Esophagus squamous epithelium (tissue), 5 donors: Measurements from ENCODE around the gene MICU2. TPM values are rescaled to one million over a fixed set of nuclear protein-coding genes. Genes with fewer than 3 reads are reported as not detected.

Experiments used
- DNase-seq: peaks from one replicate; lab custom pipeline; 2025; lab: John Stamatoyannopoulos, UW
- H3K27ac ChIP-seq, 4 donors: fragments of 200-600 bp; sonication (generic); one replicate each; pipeline ENCODE4 v1.5.1; 2016 to 2019; ENCODE audit warnings: mild to moderate bottlenecking in 1 of 4
- H3K27me3 ChIP-seq, 4 donors: fragments of 200-600 bp; sonication (generic); 1 replicate in 3 of 4; 2 replicates in 1 of 4; pipeline versions ENCODE4 v1.5.1 to v1.6.0; 2017 to 2021; ENCODE audit warnings: antibody characterized with exemption in 1 of 4
- H3K36me3 ChIP-seq, 3 donors: fragments of 200-600 bp; sonication (generic); one replicate each; pipeline ENCODE4 v1.5.1; 2016 to 2019
- H3K4me1 ChIP-seq, 3 donors: fragments of 200-600 bp; sonication (generic); one replicate each; pipeline ENCODE4 v1.5.1; 2017 to 2019
- H3K4me3 ChIP-seq, 4 donors: fragments of 200-600 bp; sonication (generic); 1 replicate in 3 of 4; 2 replicates in 1 of 4; pipeline ENCODE4 v1.5.1; 2016 to 2019; ENCODE audit warnings: mild to moderate bottlenecking in 2 of 4, moderate library complexity in 1 of 4
- H3K9me3 ChIP-seq, 3 donors: fragments of 200-600 bp; sonication (generic); one replicate each; pipeline ENCODE4 v1.5.1; 2016 to 2019
- POLR2A ChIP-seq, 4 donors: fragments of 450-650 bp; IDR thresholded peaks; one replicate each; pipeline ENCODE4 v1.6.1; 2017; ENCODE audit warnings: antibody characterized with exemption in 4 of 4, mild to moderate bottlenecking in 4 of 4, moderate library complexity in 3 of 4
- whole genome bisulfite sequencing, 2 donors: methylation state at CpG; one replicate each; pipeline ENCODE4 v1.1.5; 2018; 5-methylcytosine and 5-hydroxymethylcytosine counted together
- intact Hi-C: fragments of 100-400 bp; cut with DNase I; formaldehyde crosslinking; loops from one replicate; pipeline ENCODE4 v1.15.0; 2022
- total RNA-seq, 4 donors: library from RNA; depleted of rRNA; stranded (reverse); fragments of >200 nt; gene quantifications; one replicate each; pipeline ENCODE4 v1.1.0, GENCODE V29; 2016
- TF ChIP-seq, protein P1 (sequence below), 6 experiments: fragments of 450-650 bp in 4 of 6; fragments of 200-600 bp in 2 of 6; sonication (generic) in 2 of 6; IDR thresholded peaks; one replicate each; pipeline ENCODE4 v1.5.1; 2016 to 2019; ENCODE audit warnings: antibody characterized with exemption in 6 of 6, mild to moderate bottlenecking in 4 of 6, moderate library complexity in 4 of 6
- donor health status: DM: yes; HTN: yes; CAD: no.

MICU2 gene
- total RNA-seq, 4 donors from 2014 or later = 48.4 to 61.6 (median 51.9) TPM

DNA sequence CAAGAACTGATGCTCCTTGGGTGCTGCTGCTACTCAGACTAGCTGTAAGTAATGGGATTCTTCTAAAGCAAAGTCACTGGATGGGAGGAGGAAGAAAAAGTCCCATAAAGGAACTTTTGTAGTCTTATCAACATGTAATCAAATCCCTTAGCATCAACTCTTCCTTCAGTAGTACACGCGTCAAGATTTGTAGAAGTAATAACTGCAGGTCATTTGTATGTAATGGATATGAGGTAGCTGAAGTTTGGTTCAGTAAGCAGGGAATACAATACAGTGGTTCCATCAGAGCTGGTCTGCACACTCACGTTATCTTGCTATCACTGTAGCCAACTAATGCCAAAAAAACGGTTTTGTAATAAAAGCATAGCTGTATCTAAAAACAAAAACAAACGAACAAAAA is 72.5 kb downstream of the MICU2 start:
- intact Hi-C loops = no loop called here
- H3K36me3 ChIP-seq = peaks cover 0 to 23% (median 0%) of the 10 kb centered on the region in 3 donors

DNA sequence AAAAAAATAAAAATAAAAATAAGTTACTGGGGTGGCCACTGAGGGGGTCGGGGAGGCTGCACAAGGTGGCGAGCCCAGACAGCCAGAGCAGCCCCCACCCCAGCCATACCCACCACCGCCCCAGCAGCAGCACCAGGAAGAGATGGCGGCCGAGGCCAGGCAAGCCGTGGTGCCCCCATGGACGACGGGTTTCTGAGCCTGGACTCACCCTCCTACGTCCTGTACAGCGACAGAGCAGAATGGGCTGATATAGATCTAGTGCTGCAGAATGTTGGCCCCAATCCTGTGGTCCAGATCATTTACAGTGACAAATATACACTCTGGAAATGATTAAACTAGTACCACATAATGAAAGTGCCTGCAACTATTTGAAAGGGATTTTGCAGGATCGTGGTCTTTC is 73.3 kb downstream of the MICU2 start:
- Histone ChIP-seq H3K4me3 (no peak overlapping the region), H3K27ac (no peak overlapping the region), H3K36me3 (peaks cover 0 to 28% (median 0%) of the 10 kb centered on the region in 3 donors), H3K27me3 (no peaks in the 10 kb centered on the region), H3K4me1 (no peaks in the 10 kb centered on the region), H3K9me3 (no peaks in the 10 kb centered on the region)
- DNase-seq = no peak
- intact Hi-C loops = no loop called here
- no peak for TF ChIP-seq POLR2A (IDR thresholded peaks at IDR 0.05)
- TF ChIP-seq, protein P1, sequence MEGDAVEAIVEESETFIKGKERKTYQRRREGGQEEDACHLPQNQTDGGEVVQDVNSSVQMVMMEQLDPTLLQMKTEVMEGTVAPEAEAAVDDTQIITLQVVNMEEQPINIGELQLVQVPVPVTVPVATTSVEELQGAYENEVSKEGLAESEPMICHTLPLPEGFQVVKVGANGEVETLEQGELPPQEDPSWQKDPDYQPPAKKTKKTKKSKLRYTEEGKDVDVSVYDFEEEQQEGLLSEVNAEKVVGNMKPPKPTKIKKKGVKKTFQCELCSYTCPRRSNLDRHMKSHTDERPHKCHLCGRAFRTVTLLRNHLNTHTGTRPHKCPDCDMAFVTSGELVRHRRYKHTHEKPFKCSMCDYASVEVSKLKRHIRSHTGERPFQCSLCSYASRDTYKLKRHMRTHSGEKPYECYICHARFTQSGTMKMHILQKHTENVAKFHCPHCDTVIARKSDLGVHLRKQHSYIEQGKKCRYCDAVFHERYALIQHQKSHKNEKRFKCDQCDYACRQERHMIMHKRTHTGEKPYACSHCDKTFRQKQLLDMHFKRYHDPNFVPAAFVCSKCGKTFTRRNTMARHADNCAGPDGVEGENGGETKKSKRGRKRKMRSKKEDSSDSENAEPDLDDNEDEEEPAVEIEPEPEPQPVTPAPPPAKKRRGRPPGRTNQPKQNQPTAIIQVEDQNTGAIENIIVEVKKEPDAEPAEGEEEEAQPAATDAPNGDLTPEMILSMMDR (IDR thresholded peaks at IDR 0.05) = no peak
- 87 to 94% methylated on average over 11 of the region's 11 CpGs for WGBS, 2 donors

More for the DNA sequence above, 72.5 kb downstream of the MICU2 start:
- no peak overlapping the region for H3K4me3 ChIP-seq
- TF ChIP-seq, protein P1 (IDR thresholded peaks at IDR 0.05) = no peak
- TF ChIP-seq POLR2A (IDR thresholded peaks at IDR 0.05) = no peak
- H3K27ac ChIP-seq = no peak overlapping the region
- DNase-seq = no peak
- H3K9me3 ChIP-seq = no peaks in the 10 kb centered on the region
- no peaks in the 10 kb centered on the region for H3K4me1 ChIP-seq
- WGBS, 2 donors = 89 to 90% methylated on average over 5 of the region's 5 CpGs
- no peaks in the 10 kb centered on the region for H3K27me3 ChIP-seq

DNA sequence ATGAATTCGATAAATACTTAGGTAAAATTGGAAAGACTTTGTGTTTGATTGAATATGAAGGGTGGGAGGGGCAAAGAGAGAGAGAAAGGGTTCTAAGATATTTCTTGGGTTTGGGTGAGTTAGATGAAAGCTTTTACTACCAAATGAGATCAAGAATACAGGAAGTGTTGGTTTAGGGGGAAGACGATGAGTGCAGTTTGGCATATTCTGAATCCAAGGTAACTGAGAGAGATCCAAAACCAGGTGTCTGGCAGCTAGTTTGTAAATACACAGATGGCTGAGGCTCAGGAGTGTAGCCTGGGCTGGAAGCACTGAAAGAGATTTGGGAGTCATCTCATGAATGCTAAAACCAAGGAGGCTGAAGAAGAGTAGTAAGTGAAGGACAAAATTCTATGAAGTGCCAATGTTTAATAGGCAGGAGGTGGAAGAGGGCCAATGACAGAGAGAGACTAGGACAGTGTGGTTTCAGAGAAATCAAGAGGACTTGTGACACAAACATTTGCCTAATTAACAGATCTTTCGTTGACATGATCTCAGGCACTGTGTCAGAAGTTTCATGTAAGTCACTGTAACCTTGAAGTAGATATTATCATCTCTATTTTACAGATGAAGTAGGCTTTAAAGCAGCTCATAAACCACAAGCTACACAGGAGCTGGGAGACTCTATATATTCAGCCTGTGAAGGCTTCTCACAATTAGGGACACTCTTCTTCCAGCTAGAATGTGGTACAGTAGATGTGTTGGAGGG is 74.7 kb downstream of the MICU2 start:
- intact Hi-C loops = no loop called here
- Histone ChIP-seq H3K27me3 (no peaks in the 10 kb centered on the region), H3K4me3 (no peak overlapping the region), H3K27ac (no peak overlapping the region), H3K36me3 (peaks cover 0 to 28% (median 0%) of the 10 kb centered on the region in 3 donors), H3K4me1 (no peaks in the 10 kb centered on the region), H3K9me3 (no peaks in the 10 kb centered on the region)
- DNase-seq = no peak
- 81 to 89% methylated on average over 3 of the region's 3 CpGs for WGBS, 2 donors
- TF ChIP-seq, protein P1 (IDR thresholded peaks at IDR 0.05) = no peak
- TF ChIP-seq POLR2A (IDR thresholded peaks at IDR 0.05) = no peak

DNA sequence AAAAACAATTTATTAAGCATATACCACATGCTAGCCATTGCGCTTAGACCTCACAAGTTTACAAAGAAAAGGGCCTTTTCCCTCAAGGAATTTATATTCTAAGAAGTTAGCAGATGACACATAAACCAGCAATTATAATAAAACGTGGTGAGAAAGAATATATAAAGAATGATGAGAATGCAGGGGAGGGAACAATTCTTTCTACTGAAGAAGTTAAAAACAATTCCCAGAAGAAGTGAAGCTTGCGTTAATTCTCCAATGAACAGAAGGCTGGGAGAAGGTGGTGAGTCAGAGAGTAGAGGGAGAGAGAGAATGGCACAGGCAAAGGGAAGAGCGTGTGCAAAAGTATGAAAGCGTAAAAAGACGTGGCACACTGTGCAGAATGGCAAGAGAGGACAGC is 75.4 kb downstream of the MICU2 start:
- Histone ChIP-seq H3K27ac (no peak overlapping the region), H3K4me1 (no peaks in the 10 kb centered on the region), H3K9me3 (no peaks in the 10 kb centered on the region), H3K36me3 (peaks cover 0 to 28% (median 0%) of the 10 kb centered on the region in 3 donors), H3K4me3 (no peak overlapping the region), H3K27me3 (no peaks in the 10 kb centered on the region)
- no peak for DNase-seq
- intact Hi-C loops = no loop called here
- TF ChIP-seq, protein P1 (IDR thresholded peaks at IDR 0.05) = no peak
- TF ChIP-seq POLR2A (IDR thresholded peaks at IDR 0.05) = no peak
- 81 to 84% methylated on average over 6 of the region's 6 CpGs for WGBS, 2 donors

DNA sequence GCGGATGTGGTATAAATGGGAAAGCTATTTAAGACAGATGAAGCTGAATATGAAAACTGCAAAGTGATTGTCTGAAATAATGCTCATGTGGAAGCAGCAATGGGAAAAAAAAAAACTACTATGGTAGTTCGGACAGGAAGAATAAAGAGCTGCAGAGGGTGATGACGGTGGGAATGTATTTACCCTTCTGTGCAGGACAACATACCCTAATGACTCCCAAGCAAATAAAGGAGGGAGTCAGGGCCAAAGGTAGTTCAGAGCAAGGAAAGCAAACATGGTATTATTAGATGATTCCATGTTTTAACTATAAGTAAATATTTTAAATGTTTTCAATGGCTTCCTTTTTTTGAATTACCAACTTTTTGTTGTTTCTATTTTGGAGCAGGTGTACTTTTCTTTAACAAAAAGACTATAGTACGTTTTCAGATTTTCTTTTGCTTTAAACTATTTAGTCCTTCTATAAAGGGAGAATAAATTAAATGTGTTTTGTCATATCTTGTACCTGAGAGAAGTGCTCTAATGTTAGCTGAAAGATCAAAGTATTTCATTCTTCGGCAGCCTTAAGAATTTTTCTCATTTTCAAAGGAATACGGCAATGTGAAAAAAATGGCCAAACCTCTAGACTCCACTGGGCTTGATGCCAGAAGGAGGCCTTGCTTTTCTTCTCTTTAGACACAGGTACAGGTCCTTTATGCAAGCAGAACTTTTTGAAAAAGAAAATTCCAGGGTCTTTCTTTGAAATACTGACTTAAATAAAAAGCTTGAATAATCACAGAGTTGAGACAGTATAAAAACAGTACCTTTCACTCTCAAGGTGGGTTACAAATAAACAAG is 77.0 kb downstream of the MICU2 start:
- Histone ChIP-seq H3K36me3 (peaks cover 0 to 40% (median 0%) of the 10 kb centered on the region in 3 donors), H3K4me3 (no peak overlapping the region), H3K27ac (no peak overlapping the region), H3K4me1 (no peaks in the 10 kb centered on the region), H3K9me3 (no peaks in the 10 kb centered on the region), H3K27me3 (no peaks in the 10 kb centered on the region)
- no peak for TF ChIP-seq POLR2A (IDR thresholded peaks at IDR 0.05)
- TF ChIP-seq, protein P1 (IDR thresholded peaks at IDR 0.05) = no peak
- no peak for DNase-seq
- intact Hi-C loops = no loop called here
- WGBS, 2 donors = 90 to 92% methylated on average over 6 of the region's 6 CpGs
